AG09309 (cell line): Measurements from ENCODE around the gene PRR5L.

Experiments used
- DNase-seq: peaks from one replicate; pipeline ENCODE4 v3.0.0-alpha.2; 2010; ENCODE audit warnings: low read depth
- H3K4me3 ChIP-seq: 2 replicates; pipeline ENCODE4 v1.5.1; 2011; ENCODE audit warnings: mild to moderate bottlenecking, low read depth, low read length, moderate library complexity; ENCODE audit not compliant: control insufficient read depth
- CTCF ChIP-seq: IDR thresholded peaks from 2 replicates; pipeline ENCODE4 v1.5.1; 2011; ENCODE audit warnings: mild to moderate bottlenecking, low read depth, low read length, inconsistent platforms; ENCODE audit not compliant: insufficient read depth, control insufficient read depth; ENCODE audit errors: missing control alignments

Gene PRR5L

GRCh38 chr11:36350137-36350513 lies 54.0 kb downstream of the PRR5L start:
- H3K4me3 ChIP-seq, result no peak overlapping the region
- TF ChIP-seq CTCF, result no peak
- no peak for DNase-seq

- no peak for TF ChIP-seq CTCF
- DNase-seq, result no peak
- H3K4me3 ChIP-seq, result no peak overlapping the region
Observed at GRCh38 chr11:36352922-36353321, 56.8 kb downstream of the PRR5L start.

DNA sequence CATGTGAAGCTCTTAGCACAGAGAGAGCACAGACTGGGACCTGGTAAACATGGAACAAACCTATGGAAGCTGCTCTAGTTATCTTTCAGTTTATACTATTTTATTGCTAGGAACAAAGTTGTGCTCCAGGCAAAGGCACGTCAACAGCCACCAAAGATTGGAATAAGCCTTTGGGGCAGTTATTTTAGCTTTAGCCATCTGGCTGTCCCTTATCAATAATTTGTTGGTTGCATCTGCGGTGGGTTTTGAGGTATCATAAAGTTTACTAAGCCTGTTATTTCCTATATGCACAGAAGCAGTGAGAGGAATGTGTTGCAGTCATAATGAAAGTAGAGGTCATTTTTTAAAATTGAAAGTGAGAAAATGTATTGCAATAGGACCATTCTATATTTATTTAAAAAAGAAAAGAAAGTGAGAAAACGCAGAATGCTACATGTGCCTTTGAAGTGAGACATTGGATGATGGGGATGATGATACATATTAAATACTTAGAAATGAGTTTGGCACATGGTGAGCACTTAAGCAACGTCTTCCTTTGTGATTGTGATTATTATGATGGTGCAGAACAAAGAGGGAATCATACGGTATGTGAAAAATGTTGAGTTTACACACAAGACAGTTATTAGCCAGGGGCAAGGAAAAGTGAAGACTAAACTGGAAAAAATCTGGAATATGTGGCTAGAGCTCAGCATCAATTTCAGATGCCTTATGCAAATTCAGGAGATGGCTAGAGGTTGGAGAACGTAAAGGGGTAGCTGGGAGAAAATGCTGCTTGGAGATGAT lies 58.3 kb downstream of the PRR5L start:
- no peak overlapping the region for H3K4me3 ChIP-seq
- DNase-seq, result peak; percentile 87
- no peak for TF ChIP-seq CTCF

GRCh38 chr11:36356201-36356600 lies 60.1 kb downstream of the PRR5L start:
- no peak overlapping the region for H3K4me3 ChIP-seq
- no peak for TF ChIP-seq CTCF
- DNase-seq, result no peak

DNA sequence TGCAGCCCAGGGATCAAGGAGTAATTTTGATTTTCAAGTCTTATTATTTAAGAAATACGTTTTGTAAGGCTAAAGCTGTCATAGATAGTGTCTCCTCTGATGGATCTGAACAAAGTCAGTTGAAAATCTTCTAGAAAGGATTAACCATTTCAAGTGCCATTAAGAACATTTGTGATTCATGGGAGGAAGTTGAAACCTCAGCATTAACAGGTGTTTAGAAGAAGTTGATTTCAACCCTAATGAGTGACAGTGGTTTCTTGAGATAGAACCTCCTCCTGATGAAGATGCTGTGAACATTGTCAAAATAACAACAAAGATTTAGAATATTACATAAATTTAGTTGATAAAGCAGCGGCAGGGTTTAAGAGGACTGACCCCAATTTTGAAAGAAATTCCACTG lies 61.7 kb downstream of the PRR5L start:
- DNase-seq, result no peak
- no peak overlapping the region for H3K4me3 ChIP-seq
- TF ChIP-seq CTCF, result no peak

GRCh38 chr11:36358436-36358835 lies 62.3 kb downstream of the PRR5L start:
- TF ChIP-seq CTCF, result no peak
- H3K4me3 ChIP-seq, result no peak overlapping the region
- DNase-seq, result no peak

GRCh38 chr11:36360318-36360717 lies 64.2 kb downstream of the PRR5L start:
- no peak for DNase-seq
- H3K4me3 ChIP-seq, result no peak overlapping the region
- TF ChIP-seq CTCF, result no peak
